Fibroblast of skin of left biceps (primary cell): Measurements from ENCODE around the gene CADPS2.
"Not testable (repeated sequence)": the region's sequence is repeated elsewhere in the genome, so short reads cannot be mapped to it uniquely, and the experiment has no call there.

Experiments used
- DNase-seq, 2 experiments: peaks; one replicate each; pipeline ENCODE4 v3.0.0-alpha.2; 2013; ENCODE audit warnings: low read depth in 2 of 2

CADPS2 gene

GRCh38 chr7:122675621-122676020, 210.6 kb downstream of the CADPS2 start:
- DNase-seq: no peak

GRCh38 chr7:122675011-122675410, 211.2 kb downstream of the CADPS2 start:
- DNase-seq: no peak

GRCh38 chr7:122674502-122674901, 211.8 kb downstream of the CADPS2 start:
- DNase-seq: peak in 1 of 2 experiments; percentile 5

GRCh38 chr7:122673951-122674350, 212.3 kb downstream of the CADPS2 start:
- no peak for DNase-seq

- no peak for DNase-seq
Measured at GRCh38 chr7:122672536-122672935, 213.7 kb downstream of the CADPS2 start.

GRCh38 chr7:122663733-122664132, 222.5 kb downstream of the CADPS2 start:
- DNase-seq: no peak

GRCh38 chr7:122658856-122659255, 227.4 kb downstream of the CADPS2 start:
- no peak for DNase-seq

GRCh38 chr7:122653685-122654084, 232.6 kb downstream of the CADPS2 start:
- no peak for DNase-seq

GRCh38 chr7:122652876-122653275, 233.4 kb downstream of the CADPS2 start:
- no peak for DNase-seq

- DNase-seq: no peak
Measured at GRCh38 chr7:122651451-122651850, 234.8 kb downstream of the CADPS2 start.

- no peak for DNase-seq
Measured at GRCh38 chr7:122643250-122643649, 243.0 kb downstream of the CADPS2 start.

GRCh38 chr7:122638459-122638858, 247.8 kb downstream of the CADPS2 start:
- DNase-seq: no peak

GRCh38 chr7:122637784-122638183, 248.5 kb downstream of the CADPS2 start:
- no peak for DNase-seq

GRCh38 chr7:122635481-122635880, 250.8 kb downstream of the CADPS2 start:
- DNase-seq: not testable (repeated sequence)

- DNase-seq: no peak
Measured at GRCh38 chr7:122633472-122633871, 252.8 kb downstream of the CADPS2 start.

GRCh38 chr7:122632238-122632637, 254.0 kb downstream of the CADPS2 start:
- no peak for DNase-seq

- DNase-seq: no peak
Measured at GRCh38 chr7:122629412-122629953, 256.8 kb downstream of the CADPS2 start.

- no peak for DNase-seq
Measured at GRCh38 chr7:122628651-122629411, 257.4 kb downstream of the CADPS2 start.

GRCh38 chr7:122626785-122627184, 259.5 kb downstream of the CADPS2 start:
- DNase-seq: no peak

- DNase-seq: no peak
Measured at GRCh38 chr7:122622682-122623081, 263.6 kb downstream of the CADPS2 start.

GRCh38 chr7:122619664-122620063, 266.6 kb downstream of the CADPS2 start:
- no peak for DNase-seq

GRCh38 chr7:122618585-122619189, 267.6 kb downstream of the CADPS2 start:
- DNase-seq: no peak

- DNase-seq: no peak
Measured at GRCh38 chr7:122616951-122617350, 269.3 kb downstream of the CADPS2 start.
